NCI-H510A (cell line): Measurements from ENCODE around the gene ZNF48.

ENCODE experiments used
- DNase-seq: peaks from one replicate; lab custom pipeline; 2025; lab: John Stamatoyannopoulos, UW

ZNF48 gene

GRCh38 chr16:30407804-30408534 lies 12.7 kb downstream of the ZNF48 start:
- no peak for DNase-seq

GRCh38 chr16:30409125-30410060 lies 14.2 kb downstream of the ZNF48 start:
- peak; percentile 58 for DNase-seq

GRCh38 chr16:30413112-30413806 lies 18.0 kb downstream of the ZNF48 start:
- DNase-seq, result no peak

GRCh38 chr16:30414159-30414558 lies 18.9 kb downstream of the ZNF48 start:
- DNase-seq, result no peak

- DNase-seq, result no peak
These were observed 20.9 kb downstream of the ZNF48 start for GRCh38 chr16:30416047-30416603.

- no peak for DNase-seq
These were observed 21.7 kb downstream of the ZNF48 start for GRCh38 chr16:30416624-30417528.

- peak; percentile 97 for DNase-seq
These were observed 22.5 kb downstream of the ZNF48 start for GRCh38 chr16:30417529-30418349.

GRCh38 chr16:30418350-30419181 lies 23.3 kb downstream of the ZNF48 start:
- no peak for DNase-seq

GRCh38 chr16:30421010-30421409 lies 25.8 kb downstream of the ZNF48 start:
- no peak for DNase-seq

- DNase-seq, result no peak
These were observed 32.8 kb downstream of the ZNF48 start for GRCh38 chr16:30428055-30428454.

GRCh38 chr16:30429418-30429677 lies 34.1 kb downstream of the ZNF48 start:
- peak; percentile 61 for DNase-seq

- peak; percentile 99 for DNase-seq
These were observed 34.6 kb downstream of the ZNF48 start, which contains the start of gene DCTPP1 for GRCh38 chr16:30429678-30430427. Gene DCTPP1 (minus strand): TSS chr16:30430030. CDS start chr16:30429980, 50 bp downstream.

- no peak for DNase-seq
These were observed 35.3 kb downstream of the ZNF48 start for GRCh38 chr16:30430428-30430970.

- no peak for DNase-seq
These were observed 39.6 kb downstream of the ZNF48 start for GRCh38 chr16:30434852-30435251.

- peak; percentile 87 for DNase-seq
These were observed 42.4 kb downstream of the ZNF48 start for GRCh38 chr16:30437511-30438046.

- DNase-seq, result no peak
These were observed 43.6 kb downstream of the ZNF48 start for GRCh38 chr16:30438835-30439234.

- no peak for DNase-seq
These were observed 44.6 kb downstream of the ZNF48 start for GRCh38 chr16:30439720-30440348.

GRCh38 chr16:30443631-30444030 lies 48.4 kb downstream of the ZNF48 start:
- DNase-seq, result no peak
